Adipose tissue (tissue), 3 donors: ENCODE measurements around the gene ZNRF2. TPM values are rescaled to one million over a fixed set of nuclear protein-coding genes. Genes with fewer than 3 reads are reported as not detected.
"Not testable (repeated sequence)": the region's sequence is repeated elsewhere in the genome, so short reads cannot be mapped to it uniquely, and the experiment has no call there.

Source experiments
- H3K27ac ChIP-seq: one replicate; pipeline ENCODE4 v1.5.1; 2013; ENCODE audit warnings: low read depth, low read length
- WGBS, 3 donors: extraction: QIAGEN DNeasy Blood & Tissue Kit; methylation state at CpG; one replicate each; pipeline ENCODE4 v1.1.7; 2013; 5-methylcytosine and 5-hydroxymethylcytosine counted together
- polyA plus RNA-seq, 3 donors: library from polyadenylated mRNA; stranded (reverse); fragments of 200-250 nt; gene quantifications; one replicate each; pipeline ENCODE4 v1.2.3, GENCODE V29; 2013
- donor health status: healthy with polysubstance abuse.
- donor health status: Bipolar disorder and iron deficiency.
- donor health status: healthy.

ZNRF2 gene
- polyA plus RNA-seq, 3 donors: 5.2 to 8.2 (median 5.4) TPM

DNA sequence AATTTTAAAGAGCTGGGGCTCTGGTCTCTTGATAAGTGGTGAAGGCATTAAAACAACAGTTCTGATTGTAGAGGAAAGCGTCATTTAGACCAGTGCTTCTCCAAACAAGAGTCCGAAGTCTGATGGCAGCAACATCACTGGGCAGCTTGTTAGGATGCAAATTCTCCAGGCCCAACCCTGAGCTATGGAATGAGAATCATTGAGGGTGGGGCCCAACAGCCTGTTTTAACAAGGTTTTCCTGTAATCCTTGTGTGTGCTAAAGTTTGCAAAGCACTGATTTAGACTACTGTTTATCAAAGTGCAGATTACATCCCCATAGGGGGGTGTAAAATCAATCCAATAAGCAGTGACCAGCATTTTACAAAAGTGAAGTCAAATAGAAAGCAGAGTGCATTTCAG lies 2.6 kb upstream of the ZNRF2 start:
- H3K27ac ChIP-seq: no peak overlapping the region
- WGBS, 3 donors: 92 to 95% (median 95%) methylated on average over 2 of the region's 2 CpGs

DNA sequence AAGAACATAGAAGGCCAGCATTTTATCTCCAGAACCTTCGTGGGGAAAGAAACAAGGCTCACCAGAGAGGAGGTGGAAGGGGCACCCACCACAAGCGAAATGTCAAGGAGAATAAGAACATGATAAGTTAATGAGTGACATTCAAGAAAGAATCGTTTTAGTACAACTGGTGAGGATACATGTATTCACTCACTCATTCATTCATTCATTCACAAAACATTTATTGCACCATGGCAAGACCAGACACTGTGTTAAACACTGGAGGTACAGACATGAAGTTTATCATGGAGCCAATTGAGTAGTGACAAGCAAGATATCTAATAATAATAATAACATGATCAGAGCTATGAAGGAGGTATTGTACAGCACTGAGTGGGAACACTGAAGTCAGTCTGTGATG lies 1.7 kb upstream of the ZNRF2 start:
- no peak overlapping the region for H3K27ac ChIP-seq
- 75 to 92% (median 90%) methylated on average over 3 of the region's 3 CpGs for WGBS, 3 donors

- 0 to 1% (median 0%) methylated on average over 36 to 71 of the region's 72 CpGs for WGBS, 3 donors
- peak overlapping the region; percentile 80 for H3K27ac ChIP-seq
Observed at GRCh38 chr7:30285067-30285535, 704 bp downstream of the ZNRF2 start.

DNA sequence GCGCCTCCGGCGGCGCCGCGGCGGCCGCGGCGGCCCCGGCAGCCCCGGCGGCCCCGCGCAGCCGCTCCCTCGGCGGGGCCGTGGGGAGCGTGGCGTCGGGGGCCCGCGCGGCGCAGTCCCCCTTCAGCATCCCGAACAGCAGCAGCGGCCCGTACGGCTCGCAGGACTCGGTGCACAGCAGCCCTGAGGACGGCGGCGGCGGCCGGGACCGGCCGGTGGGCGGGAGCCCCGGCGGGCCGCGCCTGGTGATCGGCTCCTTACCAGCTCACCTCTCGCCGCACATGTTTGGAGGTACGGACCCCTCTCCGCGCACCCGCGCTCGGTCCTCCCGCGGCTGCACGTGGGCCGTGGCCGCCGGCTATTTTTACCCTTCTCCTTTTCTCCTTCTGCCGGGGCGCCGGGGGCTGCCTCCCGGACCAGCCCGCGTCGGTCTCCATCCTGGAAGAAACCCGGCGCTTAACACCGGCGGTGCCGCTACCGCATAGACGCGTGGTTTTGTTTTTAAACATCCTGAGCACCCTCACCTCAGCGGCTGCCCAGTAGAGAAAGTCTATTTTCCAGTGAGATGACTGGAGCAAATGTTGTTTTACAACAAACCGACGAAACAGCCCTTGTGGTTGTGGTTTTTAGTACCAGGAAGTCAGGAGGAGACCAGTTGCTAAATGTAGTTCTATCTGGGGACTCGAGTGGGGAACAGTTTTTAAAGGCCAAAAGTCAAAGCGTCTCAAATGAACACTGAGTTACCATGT lies 1.3 kb downstream of the ZNRF2 start:
- peak overlapping the region; percentile 80 for H3K27ac ChIP-seq
- 0% methylated on average over 52 to 79 of the region's 79 CpGs for WGBS, 3 donors

DNA sequence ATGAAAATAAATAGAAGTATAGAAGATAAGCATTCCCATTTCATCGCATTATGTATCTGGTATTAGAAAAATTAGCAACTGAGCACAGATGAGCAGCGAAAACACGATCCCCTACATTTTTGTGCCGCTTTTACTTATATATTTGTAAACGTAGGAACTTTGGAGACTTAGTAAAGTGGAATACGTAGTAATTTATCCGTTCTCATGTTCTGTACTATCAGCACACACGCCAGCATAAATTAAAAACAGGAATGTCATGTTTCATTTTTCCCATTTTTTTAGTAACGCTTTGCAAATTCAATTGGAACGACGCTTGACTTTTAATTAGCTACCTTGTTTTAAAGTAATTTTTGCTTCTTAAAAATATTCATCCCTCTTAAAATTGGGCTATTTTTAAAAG lies 2.4 kb downstream of the ZNRF2 start:
- H3K27ac ChIP-seq: no peak overlapping the region
- 32 to 88% (median 88%) methylated on average over 11 of the region's 11 CpGs for WGBS, 3 donors

- H3K27ac ChIP-seq: not testable (repeated sequence)
- WGBS, 3 donors: 26 to 53% (median 41%) methylated on average over 3 of the region's 3 CpGs
Observed at GRCh38 chr7:30287625-30288024, 3.2 kb downstream of the ZNRF2 start.

DNA sequence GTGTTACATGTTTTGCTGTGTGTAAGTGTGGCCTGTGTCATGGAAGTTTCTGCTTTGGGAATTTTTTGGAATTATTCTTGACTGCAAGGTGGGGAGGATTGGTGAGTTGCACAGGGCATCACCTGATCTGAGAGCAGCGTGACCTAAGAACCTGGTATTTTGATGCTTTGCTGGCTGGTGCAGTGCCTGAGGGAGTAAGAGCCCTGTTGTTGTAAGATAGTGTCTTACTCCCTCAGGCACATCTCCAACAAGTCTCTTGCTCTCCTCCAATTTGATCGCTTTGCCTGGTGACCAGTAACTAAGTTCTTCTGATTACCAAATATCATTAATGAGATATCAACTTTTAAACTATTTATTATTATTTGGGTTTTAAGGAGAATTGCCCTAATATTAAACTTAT lies 5.2 kb downstream of the ZNRF2 start:
- H3K27ac ChIP-seq: not testable (repeated sequence)
- WGBS, 3 donors: 86 to 95% (median 91%) methylated on average over 1 to 2 of the region's 2 CpGs

GRCh38 chr7:30290317-30290716 lies 5.9 kb downstream of the ZNRF2 start:
- 54 to 62% (median 60%) methylated on average over 3 of the region's 3 CpGs for WGBS, 3 donors
- H3K27ac ChIP-seq: not testable (repeated sequence)

DNA sequence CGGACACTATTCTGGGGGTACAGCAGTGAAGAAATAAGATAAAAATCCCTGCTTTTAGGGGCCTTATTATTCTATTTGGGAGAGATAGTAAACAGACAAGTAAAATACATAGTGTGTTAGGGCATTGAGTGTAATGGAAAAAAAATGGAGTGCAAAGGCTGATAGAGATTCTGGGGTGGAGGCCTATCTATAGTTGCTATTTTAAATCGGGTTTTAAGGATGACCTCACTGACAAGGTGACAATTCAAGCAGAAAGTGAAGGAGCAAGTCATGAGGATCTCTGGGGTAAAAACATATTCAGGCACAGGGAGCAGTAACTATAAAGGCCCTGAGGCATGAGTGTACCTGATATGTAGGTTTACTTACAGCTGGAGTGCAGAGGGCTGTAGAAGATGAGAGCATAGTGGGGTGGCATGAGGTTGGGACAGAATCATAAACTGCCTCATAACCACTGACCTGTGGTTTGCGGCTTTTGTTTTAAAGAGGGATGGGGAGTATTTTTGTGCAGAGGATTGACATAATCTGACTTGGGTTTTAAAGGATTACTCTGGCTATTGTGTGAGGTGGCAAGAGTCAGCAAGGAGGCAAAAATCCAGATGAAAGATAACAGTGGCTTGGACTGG lies 8.1 kb downstream of the ZNRF2 start:
- WGBS, 3 donors: 88 to 96% (median 94%) methylated on average over 3 of the region's 3 CpGs
- not testable (repeated sequence) for H3K27ac ChIP-seq

- WGBS, 3 donors: 21 to 72% (median 60%) methylated on average over 2 of the region's 2 CpGs
- not testable (repeated sequence) for H3K27ac ChIP-seq
Observed at GRCh38 chr7:30296304-30296703, 11.9 kb downstream of the ZNRF2 start.

- not testable (repeated sequence) for H3K27ac ChIP-seq
- whole genome bisulfite sequencing, 3 donors: 82 to 100% (median 96%) methylated on average over 1 of the region's 1 CpG
Observed at GRCh38 chr7:30297499-30297898, 13.1 kb downstream of the ZNRF2 start.

DNA sequence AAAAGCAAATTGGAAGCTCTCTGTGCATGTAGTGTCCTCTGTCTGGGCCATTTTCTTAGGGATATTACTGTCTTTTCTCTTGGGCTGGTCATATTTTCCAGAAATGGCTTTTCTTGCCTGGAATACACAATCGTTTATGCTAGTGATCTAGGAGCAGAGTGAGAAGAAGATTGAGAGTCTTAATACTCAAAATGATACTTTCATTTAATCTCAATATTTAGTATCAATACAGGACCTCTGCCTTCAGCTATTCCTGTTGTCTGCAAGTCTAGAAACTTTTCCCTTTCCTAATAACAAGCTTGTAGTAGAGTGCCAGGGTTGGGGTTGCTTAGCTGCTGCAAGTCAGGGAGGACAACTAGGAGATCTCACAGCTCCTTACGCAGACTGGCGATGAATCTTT lies 14.0 kb downstream of the ZNRF2 start:
- 69 to 83% (median 81%) methylated on average over 3 of the region's 3 CpGs for WGBS, 3 donors
- H3K27ac ChIP-seq: not testable (repeated sequence)

DNA sequence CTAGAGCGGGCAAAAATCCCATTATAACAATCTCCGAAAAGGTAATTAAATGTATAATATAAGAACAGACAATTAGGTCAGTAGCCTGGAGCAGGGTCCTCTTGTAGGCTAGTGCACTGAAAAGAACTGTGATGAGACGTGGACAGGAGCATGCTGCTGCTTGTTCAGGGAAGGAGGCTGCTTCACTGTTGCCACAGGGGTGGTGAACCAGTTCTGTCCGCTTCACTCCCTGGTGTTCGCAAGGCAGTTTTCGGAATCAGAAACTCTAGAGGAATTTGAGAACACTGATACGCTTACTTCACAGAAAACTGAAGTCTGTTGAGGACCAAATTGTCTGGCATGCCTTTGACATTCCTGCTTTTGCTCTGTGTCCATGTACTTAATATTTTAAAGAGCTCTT lies 17.4 kb downstream of the ZNRF2 start:
- 96% methylated on average over 7 of the region's 7 CpGs for WGBS, 3 donors
- no peak overlapping the region for H3K27ac ChIP-seq

- 94 to 97% (median 97%) methylated on average over 10 of the region's 10 CpGs for WGBS, 3 donors
- no peak overlapping the region for H3K27ac ChIP-seq
Observed at GRCh38 chr7:30302656-30303311, 18.4 kb downstream of the ZNRF2 start.

DNA sequence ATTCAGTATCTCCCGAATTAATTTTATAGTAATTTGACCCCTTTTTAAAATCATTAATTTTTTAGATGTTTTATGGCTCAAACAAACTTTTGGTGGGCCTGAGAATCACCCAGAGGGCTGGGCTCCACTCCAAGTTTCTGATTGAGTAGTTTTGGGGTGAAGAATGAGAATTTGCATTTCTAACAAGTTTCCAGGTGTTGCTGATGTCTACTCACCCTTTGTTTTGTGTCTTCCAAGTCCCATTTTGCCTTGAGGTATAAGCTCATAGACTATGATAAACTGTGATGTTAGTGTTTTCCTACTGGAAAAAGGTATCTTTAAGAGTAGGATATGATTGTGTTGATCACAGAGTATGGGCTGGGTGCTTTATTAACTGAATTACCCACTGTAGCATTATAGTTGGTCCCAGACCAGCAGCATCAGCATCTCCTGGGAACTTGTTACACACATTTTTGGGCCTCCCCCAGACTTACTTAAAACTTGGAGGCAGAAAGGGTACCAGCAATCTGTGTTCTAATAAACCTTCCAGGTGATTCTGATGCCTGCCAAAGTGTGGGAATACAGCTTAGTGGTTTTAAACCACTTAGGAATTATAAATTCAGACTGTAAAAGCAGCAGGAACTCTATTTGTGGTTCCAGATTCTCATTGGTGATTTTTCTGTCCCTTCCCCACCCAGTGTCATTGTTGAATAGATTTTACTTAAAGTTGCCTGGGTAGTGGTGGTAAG lies 19.1 kb downstream of the ZNRF2 start:
- WGBS, 3 donors: 91 to 100% (median 99%) methylated on average over 1 of the region's 1 CpG
- H3K27ac ChIP-seq: no peak overlapping the region

DNA sequence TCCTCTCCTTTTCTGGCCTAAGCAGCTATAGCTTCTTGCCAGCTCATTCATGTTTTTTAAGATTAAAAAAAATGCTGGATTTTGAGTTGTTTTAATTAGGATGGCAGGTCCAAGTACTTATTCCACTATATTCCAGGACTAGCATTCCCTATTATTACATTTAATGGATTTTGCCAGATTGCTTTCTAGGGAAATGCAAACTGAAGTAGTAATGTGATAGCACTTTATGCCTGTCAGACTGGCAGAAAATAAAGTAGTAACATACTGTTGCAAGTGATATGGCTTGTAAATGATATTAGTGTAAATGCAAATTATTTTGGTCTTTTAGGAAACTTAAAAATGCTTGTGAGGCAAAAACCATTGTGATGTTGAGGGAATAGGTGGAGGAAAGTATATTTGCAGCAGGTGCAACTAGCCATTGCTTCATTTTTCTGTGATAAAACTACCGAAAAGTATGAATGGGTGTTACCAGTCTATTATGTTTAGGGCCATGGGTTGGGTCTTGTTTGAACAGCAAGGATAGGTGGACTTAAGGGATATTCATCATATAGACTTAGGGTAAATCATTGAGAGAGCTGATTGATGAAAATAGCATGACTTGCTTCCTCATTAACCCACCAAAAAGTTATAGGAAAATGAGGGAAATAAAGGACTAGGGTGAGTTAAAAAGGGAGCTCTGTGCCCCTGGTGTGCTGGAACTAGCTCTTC lies 19.9 kb downstream of the ZNRF2 start:
- H3K27ac ChIP-seq: no peak overlapping the region
- 74 to 90% (median 78%) methylated on average over 1 of the region's 1 CpG for whole genome bisulfite sequencing, 3 donors

DNA sequence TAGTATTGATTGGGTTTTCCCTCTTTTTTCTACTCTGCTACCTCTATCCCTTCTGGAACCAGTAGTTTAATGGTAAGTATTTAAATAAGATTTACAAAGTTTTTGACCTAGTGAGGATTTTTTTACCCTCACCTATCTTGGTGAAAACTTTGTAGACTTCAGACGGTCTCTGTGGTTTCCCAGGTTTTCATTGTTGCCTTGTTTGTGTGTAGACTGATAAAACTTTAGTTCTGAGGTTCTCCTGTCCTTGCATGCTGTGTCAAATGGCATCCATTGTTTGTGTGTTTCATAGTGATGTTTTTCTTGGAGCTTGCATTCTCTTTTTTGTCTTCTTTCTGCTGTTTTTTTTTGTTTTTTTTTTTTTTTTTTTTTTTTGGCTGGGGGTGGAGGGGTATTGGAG lies 22.6 kb downstream of the ZNRF2 start:
- whole genome bisulfite sequencing, 3 donors: 53 to 88% (median 82%) methylated on average over 1 of the region's 1 CpG
- H3K27ac ChIP-seq: no peak overlapping the region

- 89 to 95% (median 90%) methylated on average over 2 of the region's 2 CpGs for WGBS, 3 donors
- no peak overlapping the region for H3K27ac ChIP-seq
Observed at GRCh38 chr7:30308389-30308788, 24.0 kb downstream of the ZNRF2 start.
